HEK293T (cell line): ENCODE measurements around the gene SOCS2.

Experiments used
- BHLHE40 ChIP-seq: fragments of 450-650 bp; IDR thresholded peaks from 2 replicates; pipeline ENCODE4 v1.6.1; 2016; ENCODE audit warnings: mild to moderate bottlenecking, moderate library complexity, borderline replicate concordance
- FOXA1 ChIP-seq: fragments of 450-650 bp; IDR thresholded peaks from 2 replicates; pipeline ENCODE4 v1.6.1; 2016; ENCODE audit warnings: mild to moderate bottlenecking
- SUZ12 ChIP-seq: fragments of 450-650 bp; IDR thresholded peaks from 2 replicates; pipeline ENCODE4 v1.6.1; 2016; ENCODE audit warnings: mild to moderate bottlenecking

GRCh38 chr12:93533310-93533709, 39.2 kb upstream of the SOCS2 start:
- no peak for TF ChIP-seq FOXA1
- no peak for TF ChIP-seq SUZ12
- no peak for TF ChIP-seq BHLHE40
